HepG2 (cell line): ENCODE data around the gene NKAIN2. TPM values are rescaled to one million over a fixed set of nuclear protein-coding genes. Genes with fewer than 3 reads are reported as not detected.

Source experiments
- ATAC-seq: fragments of 200-7000 bp; cut with Tn5 transposase; 3 replicates; pipeline ENCODE4 v1.9.1; 2020; ENCODE audit warnings: mild to moderate bottlenecking, moderate library complexity
- BruUV-seq: library from RNA; stranded (reverse); fragments of 400-500 nt; replicated peaks from 2 replicates; lab custom pipeline; 2021; lab: Mats Ljungman, UMichigan
- CTCF ChIA-PET: fragments of 300-600 bp; formaldehyde crosslinking; extraction: SDS; loops from one replicate; lab custom pipeline; 2021; ENCODE audit warnings: low total read pairs, inconsistent platforms, low intra/inter-chr PET ratio; lab: Yijun Ruan, JAX
- POLR2A ChIA-PET: fragments of 350-600 bp; sonication (Branson Sonifier 250); formaldehyde crosslinking; loops from one replicate; lab custom pipeline; 2020; ENCODE audit warnings: antibody characterized with exemption, inconsistent platforms; lab: Yijun Ruan, JAX
- DNase-seq: peaks from one replicate; pipeline ENCODE4 v3.0.0-alpha.2; 2015; ENCODE audit warnings: low spot score
- FAIRE-seq: peaks from 3 replicates; lab custom pipeline; 2011; peaks lifted over from hg19 to GRCh38; lab: Jason Lieb, UNC
- H2AFZ ChIP-seq: one replicate; pipeline ENCODE4 v1.6.1; 2011; ENCODE audit warnings: low read length, inconsistent platforms
- H3K27ac ChIP-seq: fragments of 300-600 bp; 3 replicates; pipeline ENCODE4 v1.8.0; 2011; ENCODE audit warnings: mixed run types, mild to moderate bottlenecking, mixed read lengths, low read length, inconsistent platforms; ENCODE audit not compliant: insufficient read depth; ENCODE audit errors: extremely low read length
- H3K27me3 ChIP-seq, 2 experiments: fragments of 200-600 bp in 1 of 2; 2 replicates in 1 of 2; 3 replicates in 1 of 2; pipeline versions ENCODE4 v1.6.0 to v1.8.0; 2011; ENCODE audit warnings: low read length in 2 of 2, mild to moderate bottlenecking in 2 of 2, moderate library complexity in 2 of 2, inconsistent platforms in 1 of 2; ENCODE audit not compliant: insufficient read depth in 2 of 2, control insufficient read depth in 1 of 2
- H3K36me3 ChIP-seq, 2 experiments: fragments of 200-600 bp in 1 of 2; replicated peaks in 1 of 2; 2 replicates in 1 of 2; 3 replicates in 1 of 2; pipeline versions ENCODE4 v1.5.1 to v1.8.0; 2011; ENCODE audit warnings: low read length in 2 of 2, inconsistent platforms in 1 of 2; ENCODE audit not compliant: insufficient read depth in 2 of 2, control insufficient read depth in 1 of 2
- H3K4me1 ChIP-seq: 2 replicates; pipeline ENCODE4 v1.5.1; 2012; ENCODE audit warnings: low read length, inconsistent platforms; ENCODE audit not compliant: insufficient read depth
- H3K4me2 ChIP-seq: 2 replicates; pipeline ENCODE4 v1.6.0; 2011; ENCODE audit warnings: low read depth, low read length, inconsistent platforms
- H3K4me3 ChIP-seq, 3 experiments: fragments of 200-600 bp in 1 of 3; sonication (generic), shearing (Covaris generic) in 1 of 3; replicated peaks in 1 of 3; 2 replicates each; pipeline ENCODE4 v1.5.1; 2011 to 2016; ENCODE audit warnings: low read length in 3 of 3, inconsistent platforms in 2 of 3, low read depth in 2 of 3, mild to moderate bottlenecking in 2 of 3, control low read depth in 1 of 3, mixed read lengths in 1 of 3; ENCODE audit not compliant: insufficient read depth in 1 of 3
- H3K79me2 ChIP-seq: one replicate; pipeline ENCODE4 v1.6.1; 2011; ENCODE audit warnings: low read length, inconsistent platforms; ENCODE audit not compliant: insufficient read depth
- H3K9ac ChIP-seq: 2 replicates; pipeline ENCODE4 v1.6.0; 2011; ENCODE audit warnings: mild to moderate bottlenecking, low read depth, low read length, inconsistent platforms; ENCODE audit not compliant: insufficient read depth
- H3K9me3 ChIP-seq: 2 replicates; pipeline ENCODE4 v1.5.1; 2012; ENCODE audit warnings: mild to moderate bottlenecking, low read length
- H4K20me1 ChIP-seq: 2 replicates; pipeline ENCODE4 v1.6.0; 2011; ENCODE audit warnings: inconsistent platforms, mild to moderate bottlenecking, low read length, moderate library complexity; ENCODE audit not compliant: insufficient read depth
- ATM ChIP-seq: fragments of 450-650 bp; IDR thresholded peaks from 2 replicates; pipeline ENCODE4 v1.7.1; 2017; ENCODE audit warnings: mild to moderate bottlenecking, borderline replicate concordance
- HMG20A ChIP-seq: IDR thresholded peaks from 2 replicates; pipeline ENCODE4 v1.6.1; 2016; ENCODE audit warnings: borderline replicate concordance
- KAT8 ChIP-seq: IDR thresholded peaks from 2 replicates; pipeline ENCODE4 v1.6.1; 2016; ENCODE audit warnings: missing genetic modification reagents, missing compliant biosample characterization
- KLF15 ChIP-seq: sonication (generic); formaldehyde crosslinking; IDR thresholded peaks from 2 replicates; pipeline ENCODE4 v1.8.1; 2023; ENCODE audit warnings: borderline replicate concordance, mild to moderate bottlenecking, inconsistent platforms, missing genetic modification reagents, mixed read lengths
- MXI1 ChIP-seq: IDR thresholded peaks from 3 replicates; pipeline ENCODE4 v1.6.1; 2012; ENCODE audit warnings: low read depth, low read length, inconsistent platforms, borderline replicate concordance
- NCOR1 ChIP-seq: fragments of 200-600 bp; sonication (generic); IDR thresholded peaks from 2 replicates; pipeline ENCODE4 v1.7.0; 2017; ENCODE audit warnings: antibody characterized with exemption, low read length, borderline replicate concordance
- PHF20 ChIP-seq: sonication (generic); formaldehyde crosslinking; IDR thresholded peaks from 2 replicates; pipeline ENCODE4 v1.5.0; 2020; ENCODE audit warnings: mild to moderate bottlenecking, missing genetic modification reagents
- RNF2 ChIP-seq: fragments of 450-650 bp; conservative IDR thresholded peaks from 2 replicates; pipeline ENCODE4 v1.6.1; 2016; ENCODE audit warnings: low read depth
- SMC3 ChIP-seq: IDR thresholded peaks from 2 replicates; pipeline ENCODE4 v1.6.1; 2011; ENCODE audit warnings: low read length, improper control_type of control experiment
- SMYD3 ChIP-seq: sonication (generic); formaldehyde crosslinking; IDR thresholded peaks from 2 replicates; pipeline ENCODE4 v1.8.1; 2023; ENCODE audit warnings: mild to moderate bottlenecking, missing genetic modification reagents
- TAF1 ChIP-seq: sonication (generic); formaldehyde crosslinking; IDR thresholded peaks from 2 replicates; pipeline ENCODE4 v1.4.0; 2020; ENCODE audit warnings: missing genetic modification reagents
- ZFP1 ChIP-seq: IDR thresholded peaks from 2 replicates; pipeline ENCODE4 v1.6.1; 2016
- ZNF562 ChIP-seq: sonication (generic); formaldehyde crosslinking; IDR thresholded peaks from 2 replicates; pipeline ENCODE4 v1.8.0; 2022; ENCODE audit warnings: missing genetic modification reagents, borderline replicate concordance
- ZNF629 ChIP-seq: sonication (generic); formaldehyde crosslinking; conservative IDR thresholded peaks from 2 replicates; pipeline ENCODE4 v1.5.0; 2020; ENCODE audit warnings: missing genetic modification reagents
- WGBS: methylation state at CpG from one replicate; pipeline ENCODE4 v1.1.6; 2017; ENCODE audit warnings: low lambda C conversion rate; 5-methylcytosine and 5-hydroxymethylcytosine counted together
- in situ Hi-C: cut with HindIII; loops from 2 replicates; pipeline ENCODE4 v1.10.0; 2017; ENCODE audit warnings: low pct_unique_long_range_greater_than_20kb; ENCODE audit not compliant: extremely low pct_ligation_motif_present
- intact Hi-C: fragments of 100-400 bp; cut with micrococcal nuclease; formaldehyde crosslinking; loops from one replicate; pipeline ENCODE4 v1.10.0; 2022; ENCODE audit not compliant: unreplicated experiment
- polyA plus RNA-seq, 8 experiments: library from polyadenylated mRNA; depleted of rRNA in 3 of 8; stranded (reverse) in 7 of 8; unstranded in 1 of 8; fragments of >200 nt; fragmentation: Illumina TruSeq in 4 of 8; extraction: Trizol in 4 of 8; gene quantifications; 2 replicates each; pipeline versions ENCODE4 v1.2.1 to v1.2.3, GENCODE V29; 2011 to 2016; ENCODE audit warnings: low read depth in 4 of 8, missing spikeins in 1 of 8, mixed read lengths in 1 of 8; ENCODE audit not compliant: insufficient read depth in 1 of 8
- total RNA-seq, 5 experiments: library from RNA; depleted of rRNA; stranded (reverse); fragments of >200 nt; fragmentation: Illumina TruSeq; extraction: Trizol; gene quantifications; 2 replicates each; pipeline ENCODE4 v1.2.3, GENCODE V29; 2016; ENCODE audit warnings: low read depth in 1 of 5
- TF ChIP-seq, protein P1 (sequence below): sonication (generic); formaldehyde crosslinking; IDR thresholded peaks from 2 replicates; pipeline ENCODE4 v1.8.0; 2022; ENCODE audit warnings: missing genetic modification reagents, low read depth, mild to moderate bottlenecking, borderline replicate concordance
- TF ChIP-seq, protein P2 (sequence below): sonication (generic); formaldehyde crosslinking; IDR thresholded peaks from 2 replicates; pipeline ENCODE4 v1.9.0; 2021; ENCODE audit warnings: missing genetic modification reagents, borderline replicate concordance
- TF ChIP-seq, protein P3 (sequence below): IDR thresholded peaks from 2 replicates; pipeline ENCODE4 v1.6.1; 2016; ENCODE audit warnings: low read depth

Gene NKAIN2
- total and polyA plus RNA-seq, 2 of the 13 experiments (the other 11 are each of a cell fraction or from before 2014, with no cell fraction given): not detected

DNA sequence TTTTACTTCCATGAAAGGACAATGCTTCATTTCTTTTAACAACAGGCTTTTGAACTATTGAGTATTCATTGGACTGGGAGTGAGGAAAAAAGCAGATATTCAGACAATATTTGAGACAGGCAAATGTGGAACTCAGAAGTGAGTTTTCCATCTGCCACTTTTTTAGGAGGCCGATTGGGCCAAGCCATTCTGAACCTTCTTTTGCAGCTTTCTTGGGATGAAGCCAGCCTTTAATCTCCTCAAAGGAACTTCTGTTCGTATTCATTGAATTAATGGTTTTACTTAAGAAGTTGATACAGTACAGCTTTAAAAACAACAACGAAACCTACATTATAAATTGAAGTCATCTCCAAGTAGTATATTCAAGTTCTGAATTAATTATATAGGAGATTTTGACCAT is 971.5 kb downstream of the NKAIN2 start (continued):
- TF ChIP-seq RNF2 (no peak), PHF20 (CRISPR knock-in tag) (no peak)
- TF ChIP-seq, protein P1, sequence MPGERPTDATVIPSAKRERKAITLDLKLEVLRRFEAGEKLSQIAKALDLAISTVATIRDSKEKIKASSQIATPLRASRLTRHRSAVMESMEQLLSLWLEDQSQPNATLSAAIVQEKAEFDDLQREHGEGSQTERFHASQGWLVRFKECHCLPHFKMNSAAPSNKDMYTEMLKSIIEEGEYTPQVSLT: no peak
- TF ChIP-seq, all 625 proteins: peak for 0

DNA sequence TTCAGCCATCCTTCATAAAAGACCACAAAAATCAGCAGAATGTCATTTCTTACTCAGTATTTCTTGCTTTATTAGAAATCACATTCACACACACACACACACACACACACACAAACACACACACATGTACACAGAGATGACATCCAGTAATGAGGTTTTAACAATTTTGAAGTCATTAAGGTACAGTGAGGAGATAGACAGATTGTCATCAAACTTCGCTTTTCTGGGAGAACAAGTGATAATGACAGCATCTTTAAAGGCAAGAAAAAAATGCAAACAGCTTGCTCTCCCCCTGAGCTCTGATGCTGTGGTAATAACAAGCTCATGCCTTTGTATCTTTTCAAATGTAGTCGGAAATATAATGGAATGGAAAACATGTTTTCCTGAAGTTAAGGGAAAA is 974.2 kb downstream of the NKAIN2 start:
- Histone ChIP-seq H2AFZ (no peak overlapping the region), H3K4me3 (no peak overlapping the region), H3K9ac (no peak overlapping the region), H3K36me3 (no peaks in the 10 kb centered on the region), H3K9me3 (no peaks in the 10 kb centered on the region), H3K27ac (no peak overlapping the region), H4K20me1 (no peaks in the 10 kb centered on the region), H3K4me1 (no peaks in the 10 kb centered on the region), H3K79me2 (no peaks in the 10 kb centered on the region), H3K4me2 (no peak overlapping the region), H3K27me3 (no peaks in the 10 kb centered on the region)
- in situ Hi-C loops (loop anchor here (25.0 kb wide), 1 partner anchor 966 kb away; the partner anchor contains the start of gene NKAIN2), intact Hi-C loops (no loop called here)
- no peak for ATAC-seq
- no peak for DNase-seq
- TF ChIP-seq KAT8 (CRISPR knock-in tag): no peak
- TF ChIP-seq, protein P2, sequence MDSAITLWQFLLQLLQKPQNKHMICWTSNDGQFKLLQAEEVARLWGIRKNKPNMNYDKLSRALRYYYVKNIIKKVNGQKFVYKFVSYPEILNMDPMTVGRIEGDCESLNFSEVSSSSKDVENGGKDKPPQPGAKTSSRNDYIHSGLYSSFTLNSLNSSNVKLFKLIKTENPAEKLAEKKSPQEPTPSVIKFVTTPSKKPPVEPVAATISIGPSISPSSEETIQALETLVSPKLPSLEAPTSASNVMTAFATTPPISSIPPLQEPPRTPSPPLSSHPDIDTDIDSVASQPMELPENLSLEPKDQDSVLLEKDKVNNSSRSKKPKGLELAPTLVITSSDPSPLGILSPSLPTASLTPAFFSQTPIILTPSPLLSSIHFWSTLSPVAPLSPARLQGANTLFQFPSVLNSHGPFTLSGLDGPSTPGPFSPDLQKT (CRISPR knock-in tag): no peak
- WGBS: 2% methylated on average over 2 of the region's 2 CpGs
- POLR2A ChIA-PET: no interaction called here
- BruUV-seq: no TSS peak
- no peak for FAIRE-seq
- CTCF ChIA-PET: no interaction called here

DNA sequence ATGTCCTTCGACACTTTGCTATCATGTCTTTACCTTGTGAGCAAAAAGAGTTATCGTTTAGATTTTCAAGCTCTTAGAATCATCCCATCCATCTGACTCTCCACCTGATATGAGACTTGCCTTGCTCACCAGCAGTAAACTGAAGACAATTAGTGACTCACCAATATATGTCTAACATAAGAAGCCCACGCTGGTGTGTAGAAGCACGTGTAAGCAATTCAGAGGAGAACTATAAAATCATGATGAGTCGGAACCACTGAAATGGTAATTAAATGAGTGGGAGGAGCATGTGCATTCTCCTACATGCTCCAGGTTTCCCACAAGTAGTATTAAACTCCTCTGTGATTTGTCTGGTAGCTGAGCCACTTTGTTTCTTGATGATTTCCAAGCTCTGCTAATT is 977.0 kb downstream of the NKAIN2 start:
- POLR2A ChIA-PET: no interaction called here
- Histone ChIP-seq H3K4me3 (no peak overlapping the region), H4K20me1 (no peaks in the 10 kb centered on the region), H2AFZ (no peak overlapping the region), H3K9me3 (no peaks in the 10 kb centered on the region), H3K9ac (no peak overlapping the region), H3K79me2 (no peaks in the 10 kb centered on the region), H3K36me3 (no peaks in the 10 kb centered on the region), H3K27me3 (no peaks in the 10 kb centered on the region), H3K4me2 (no peak overlapping the region), H3K4me1 (no peaks in the 10 kb centered on the region), H3K27ac (no peak overlapping the region)
- intact Hi-C loops: no loop called here
- CTCF ChIA-PET: no interaction called here
- FAIRE-seq (no peak), ATAC-seq (no peak), DNase-seq (no peak)
- no TSS peak for BruUV-seq
- WGBS: under 1% methylated on average over 5 of the region's 5 CpGs
- in situ Hi-C loops: loop anchor here (25.0 kb wide), 1 partner anchor 968 kb away; the partner anchor contains the start of gene NKAIN2
- TF ChIP-seq NCOR1: no peak
- TF ChIP-seq ZFP1: no peak
- no peak for TF ChIP-seq TAF1
- TF ChIP-seq MXI1: no peak
- TF ChIP-seq ZNF629: no peak
- TF ChIP-seq SMC3: no peak
- no peak for TF ChIP-seq ATM
- TF ChIP-seq KLF15: no peak
- TF ChIP-seq, protein P3, sequence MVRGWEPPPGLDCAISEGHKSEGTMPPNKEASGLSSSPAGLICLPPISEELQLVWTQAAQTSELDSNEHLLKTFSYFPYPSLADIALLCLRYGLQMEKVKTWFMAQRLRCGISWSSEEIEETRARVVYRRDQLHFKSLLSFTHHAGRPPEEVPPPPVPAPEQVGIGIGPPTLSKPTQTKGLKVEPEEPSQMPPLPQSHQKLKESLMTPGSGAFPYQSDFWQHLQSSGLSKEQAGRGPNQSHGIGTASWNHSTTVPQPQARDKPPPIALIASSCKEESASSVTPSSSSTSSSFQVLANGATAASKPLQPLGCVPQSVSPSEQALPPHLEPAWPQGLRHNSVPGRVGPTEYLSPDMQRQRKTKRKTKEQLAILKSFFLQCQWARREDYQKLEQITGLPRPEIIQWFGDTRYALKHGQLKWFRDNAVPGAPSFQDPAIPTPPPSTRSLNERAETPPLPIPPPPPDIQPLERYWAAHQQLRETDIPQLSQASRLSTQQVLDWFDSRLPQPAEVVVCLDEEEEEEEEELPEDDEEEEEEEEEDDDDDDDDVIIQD (CRISPR knock-in tag): no peak
- TF ChIP-seq ZNF562 (CRISPR knock-in tag): no peak
- TF ChIP-seq HMG20A (CRISPR knock-in tag): no peak
- no peak for TF ChIP-seq SMYD3 (CRISPR knock-in tag)
